ENCODE results near the gene SPARC. TPM values are rescaled to one million over a fixed set of nuclear protein-coding genes. Genes with fewer than 3 reads are reported as not detected.

Gene SPARC
- total and polyA plus RNA-seq, 10 donors, result 76.5 to 963 (median 440) TPM

DNA sequence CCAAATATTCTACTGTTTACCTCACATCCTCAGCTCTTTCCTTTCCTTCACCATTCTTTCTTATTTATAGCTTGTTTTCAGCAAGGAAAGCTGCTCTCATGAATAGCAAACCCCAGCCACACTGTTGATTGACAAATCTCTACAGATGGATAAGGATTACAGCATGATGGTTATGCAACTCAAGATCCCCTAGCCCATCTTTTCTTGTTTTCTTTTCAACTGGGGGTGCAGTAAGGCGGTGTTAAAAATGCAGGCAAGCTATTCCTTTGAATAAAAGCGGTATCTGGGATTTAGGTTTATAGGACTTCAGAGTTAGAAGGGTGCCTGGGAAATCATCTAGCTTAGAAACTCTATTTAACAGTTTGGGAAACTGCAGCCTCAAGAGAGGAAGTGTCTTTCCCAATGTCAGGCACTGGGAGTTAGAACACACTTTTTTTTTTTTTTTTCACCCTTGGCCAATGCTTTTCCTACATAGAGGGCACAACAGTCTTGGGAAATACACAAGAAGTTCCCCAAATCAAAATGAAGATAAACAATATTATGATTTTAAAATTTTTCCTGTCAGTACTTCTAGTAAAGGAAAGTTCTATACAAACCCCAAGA, 2.6 kb downstream of the SPARC start:
- Histone ChIP-seq H3K27me3 (replicated peaks in 1 of 7) (peaks cover 0 to 16% (median 0%) of the 10 kb centered on the region in 7 donors), H3K9me3 (no peaks in the 10 kb centered on the region), H3K4me1 (peaks cover 10 to 79% (median 44%) of the 10 kb centered on the region in 6 donors), H3K4me3 (peak overlapping the region; percentile 23 to 72 (median 48)), H3K27ac (peak overlapping the region in 7 of 8 donors; percentile 36 to 89 (median 82)), H3K36me3 (peaks cover 0 to 13% (median 0%) of the 10 kb centered on the region in 6 donors)
- intact Hi-C loops (cut with DNase I; ENCODE audit: low total_unique reads), result no loop called here
- WGBS, 5 donors, result 63 to 80% (median 69%) methylated on average over 2 of the region's 2 CpGs
- TF ChIP-seq, protein P1, sequence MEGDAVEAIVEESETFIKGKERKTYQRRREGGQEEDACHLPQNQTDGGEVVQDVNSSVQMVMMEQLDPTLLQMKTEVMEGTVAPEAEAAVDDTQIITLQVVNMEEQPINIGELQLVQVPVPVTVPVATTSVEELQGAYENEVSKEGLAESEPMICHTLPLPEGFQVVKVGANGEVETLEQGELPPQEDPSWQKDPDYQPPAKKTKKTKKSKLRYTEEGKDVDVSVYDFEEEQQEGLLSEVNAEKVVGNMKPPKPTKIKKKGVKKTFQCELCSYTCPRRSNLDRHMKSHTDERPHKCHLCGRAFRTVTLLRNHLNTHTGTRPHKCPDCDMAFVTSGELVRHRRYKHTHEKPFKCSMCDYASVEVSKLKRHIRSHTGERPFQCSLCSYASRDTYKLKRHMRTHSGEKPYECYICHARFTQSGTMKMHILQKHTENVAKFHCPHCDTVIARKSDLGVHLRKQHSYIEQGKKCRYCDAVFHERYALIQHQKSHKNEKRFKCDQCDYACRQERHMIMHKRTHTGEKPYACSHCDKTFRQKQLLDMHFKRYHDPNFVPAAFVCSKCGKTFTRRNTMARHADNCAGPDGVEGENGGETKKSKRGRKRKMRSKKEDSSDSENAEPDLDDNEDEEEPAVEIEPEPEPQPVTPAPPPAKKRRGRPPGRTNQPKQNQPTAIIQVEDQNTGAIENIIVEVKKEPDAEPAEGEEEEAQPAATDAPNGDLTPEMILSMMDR (IDR thresholded peaks at IDR 0.05 in 8 of 11, conservative IDR thresholded peaks at IDR 0.05 in 3 of 11), result no peak
- TF ChIP-seq POLR2A (IDR thresholded peaks at IDR 0.05), result no peak
- no peak for DNase-seq

DNA sequence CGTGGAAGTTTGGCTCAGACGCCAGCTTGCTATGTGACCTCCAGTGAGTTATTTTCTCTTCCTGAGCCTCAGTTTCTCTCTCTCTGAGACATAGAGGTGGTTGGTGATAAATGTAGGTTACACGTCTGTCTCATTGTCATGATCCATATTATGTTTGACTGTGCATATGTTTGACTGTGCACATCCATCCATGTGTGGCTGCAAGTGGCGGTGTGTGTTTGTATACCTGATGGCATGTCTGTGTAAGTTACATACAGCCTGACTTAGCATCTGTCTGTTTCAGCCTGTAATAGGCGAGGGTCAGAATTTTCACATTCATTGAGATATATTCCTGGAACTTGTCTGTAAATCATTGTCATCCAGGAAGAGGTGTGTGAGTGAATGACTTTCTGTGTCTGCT, 3.3 kb downstream of the SPARC start:
- 59 to 81% (median 73%) methylated on average over 5 of the region's 5 CpGs for WGBS, 5 donors
- Histone ChIP-seq H3K36me3 (peaks cover 0 to 13% (median 0%) of the 10 kb centered on the region in 6 donors), H3K4me1 (peaks cover 15 to 86% (median 48%) of the 10 kb centered on the region in 6 donors), H3K27me3 (replicated peaks in 1 of 7) (peaks cover 0 to 16% (median 0%) of the 10 kb centered on the region in 7 donors), H3K4me3 (peak overlapping the region in 2 of 8 donors; percentile 60 to 72), H3K9me3 (no peaks in the 10 kb centered on the region), H3K27ac (peak overlapping the region in 6 of 8 donors; percentile 36 to 89 (median 80))
- TF ChIP-seq, protein P1 (IDR thresholded peaks at IDR 0.05 in 8 of 11, conservative IDR thresholded peaks at IDR 0.05 in 3 of 11), result no peak
- TF ChIP-seq POLR2AphosphoS5 (IDR thresholded peaks at IDR 0.05) (no peak), POLR2A (IDR thresholded peaks at IDR 0.05) (no peak)
- intact Hi-C loops (cut with DNase I; ENCODE audit: low total_unique reads), result no loop called here
- DNase-seq, result no peak

DNA sequence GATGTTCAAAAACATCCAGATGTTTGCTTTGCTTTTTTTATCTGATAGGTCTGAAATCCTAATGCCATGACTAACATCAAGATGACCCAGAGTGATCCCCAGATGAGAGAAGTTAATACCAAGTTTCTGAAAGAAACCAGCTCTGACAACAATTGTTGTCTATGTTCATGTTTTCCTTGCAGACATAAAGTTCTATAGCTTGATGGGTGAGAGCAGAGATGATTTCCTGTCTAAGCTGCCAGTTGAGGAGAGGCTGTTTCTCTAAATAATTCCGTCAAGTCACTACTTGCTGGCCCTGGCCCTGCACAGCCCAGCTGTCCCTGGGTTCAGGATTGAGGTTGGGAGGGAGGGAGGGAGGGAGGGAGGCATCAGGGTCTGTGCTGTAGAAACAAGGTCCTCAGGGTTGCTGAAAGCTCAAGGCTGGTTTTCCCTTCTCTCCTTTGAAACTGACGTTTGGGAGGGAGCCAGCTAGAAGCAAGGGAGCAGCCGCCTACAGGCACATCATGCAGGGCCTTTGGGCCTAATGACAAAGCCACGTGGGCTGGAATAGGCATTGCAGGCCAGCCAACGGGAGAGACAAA, 3.9 kb downstream of the SPARC start:
- Histone ChIP-seq H3K27ac (peak overlapping the region in 6 of 8 donors; percentile 3 to 89 (median 80)), H3K4me3 (peak overlapping the region in 2 of 8 donors; percentile 2 to 60), H3K9me3 (no peaks in the 10 kb centered on the region), H3K36me3 (peaks cover 0 to 13% (median 0%) of the 10 kb centered on the region in 6 donors), H3K27me3 (replicated peaks in 1 of 7) (peaks cover 0 to 16% (median 0%) of the 10 kb centered on the region in 7 donors), H3K4me1 (peaks cover 16 to 86% (median 52%) of the 10 kb centered on the region in 6 donors)
- no peak for DNase-seq
- TF ChIP-seq POLR2AphosphoS5 (IDR thresholded peaks at IDR 0.05) (no peak), POLR2A (IDR thresholded peaks at IDR 0.05) (no peak)
- TF ChIP-seq, protein P1 (IDR thresholded peaks at IDR 0.05 in 8 of 11, conservative IDR thresholded peaks at IDR 0.05 in 3 of 11), result no peak
- intact Hi-C loops (cut with DNase I; ENCODE audit: low total_unique reads), result no loop called here
- WGBS, 5 donors, result 34 to 66% (median 40%) methylated on average over 4 to 5 of the region's 5 CpGs

DNA sequence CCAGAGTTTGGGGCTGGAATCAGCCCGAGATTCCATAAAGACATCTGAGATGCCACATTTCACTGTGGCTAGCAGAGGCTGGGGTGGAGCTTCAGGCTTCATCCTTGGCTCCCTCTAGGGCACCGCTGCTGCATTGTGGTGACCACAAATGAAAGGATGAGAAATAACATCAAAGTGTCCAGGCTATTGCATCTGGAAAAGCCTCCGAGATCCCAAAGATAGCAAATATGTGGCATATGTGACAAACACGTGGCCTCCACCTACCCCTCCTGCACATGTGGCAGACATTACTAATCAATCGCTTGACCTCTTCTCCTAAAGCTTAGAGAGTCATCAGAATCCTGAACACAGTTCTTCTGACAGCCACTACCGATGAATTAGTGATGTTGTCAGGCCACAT, 4.5 kb downstream of the SPARC start:
- 73 to 80% (median 76%) methylated on average over 6 of the region's 6 CpGs for WGBS, 5 donors
- H3K36me3 ChIP-seq, result peaks cover 0 to 13% (median 0%) of the 10 kb centered on the region in 6 donors
- peak overlapping the region in 7 of 8 donors; percentile 19 to 89 (median 79) for H3K27ac ChIP-seq
- peaks cover 0 to 16% (median 0%) of the 10 kb centered on the region in 7 donors for H3K27me3 ChIP-seq (replicated peaks in 1 of 7)
- DNase-seq, result no peak
- H3K4me1 ChIP-seq, result peaks cover 17 to 86% (median 53%) of the 10 kb centered on the region in 6 donors
- intact Hi-C loops (cut with DNase I; ENCODE audit: low total_unique reads), result no loop called here
- no peaks in the 10 kb centered on the region for H3K9me3 ChIP-seq
- TF ChIP-seq POLR2AphosphoS5 (IDR thresholded peaks at IDR 0.05) (no peak), POLR2A (IDR thresholded peaks at IDR 0.05) (no peak)
- TF ChIP-seq, protein P1 (IDR thresholded peaks at IDR 0.05 in 8 of 11, conservative IDR thresholded peaks at IDR 0.05 in 3 of 11), result no peak
- H3K4me3 ChIP-seq, result peak overlapping the region in 2 of 8 donors; percentile 1 to 2

Measured in spleen (tissue), 11 donors.